ENCODE measurements around the gene PNPLA3.
"Not testable (repeated sequence)": the region's sequence is repeated elsewhere in the genome, so short reads cannot be mapped to it uniquely, and the experiment has no call there.

The PNPLA3 gene

DNA sequence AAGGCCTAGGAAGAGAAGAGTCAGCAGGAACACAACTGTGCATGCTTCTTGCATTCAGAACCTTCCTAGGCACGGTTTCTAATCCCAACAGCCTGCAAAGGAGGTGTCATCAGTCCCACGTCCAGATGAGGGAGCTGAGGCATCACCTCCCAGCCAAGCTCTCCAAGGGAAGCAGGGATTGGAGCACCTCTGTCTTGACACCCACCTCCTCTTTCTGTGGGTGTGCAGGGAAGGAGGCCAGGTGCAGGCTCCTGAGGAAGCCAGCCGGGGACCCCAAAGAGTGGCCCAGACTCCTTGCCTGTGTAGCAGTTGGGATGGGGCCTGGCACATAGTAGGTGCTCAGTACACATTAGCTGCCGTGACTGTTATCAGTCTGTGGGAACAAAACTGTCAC, 33.7 kb upstream of the PNPLA3 start:
- no peak for DNase-seq

DNA sequence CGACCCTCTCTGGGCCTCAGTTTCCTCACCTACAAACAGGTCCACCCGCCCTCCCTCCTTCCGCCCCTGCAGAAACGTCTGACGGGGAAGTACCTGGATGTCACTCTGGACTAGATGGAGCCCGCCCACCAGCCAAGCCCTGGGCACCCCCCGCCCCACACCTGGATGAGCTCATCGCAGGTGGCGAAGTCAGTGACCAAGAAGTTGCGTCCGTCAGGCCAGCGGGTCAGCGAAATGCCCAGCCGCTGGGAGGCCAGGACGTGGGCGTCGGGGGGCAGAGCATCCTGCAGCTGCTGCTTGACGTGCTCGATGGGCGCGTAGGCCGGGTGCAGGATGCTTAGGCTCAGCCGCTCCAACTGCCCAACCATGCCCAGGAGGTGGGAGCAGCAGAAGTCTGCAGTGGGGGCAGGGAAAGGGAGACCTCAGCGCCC, 32.7 kb upstream of the PNPLA3 start:
- DNase-seq, result no peak

DNA sequence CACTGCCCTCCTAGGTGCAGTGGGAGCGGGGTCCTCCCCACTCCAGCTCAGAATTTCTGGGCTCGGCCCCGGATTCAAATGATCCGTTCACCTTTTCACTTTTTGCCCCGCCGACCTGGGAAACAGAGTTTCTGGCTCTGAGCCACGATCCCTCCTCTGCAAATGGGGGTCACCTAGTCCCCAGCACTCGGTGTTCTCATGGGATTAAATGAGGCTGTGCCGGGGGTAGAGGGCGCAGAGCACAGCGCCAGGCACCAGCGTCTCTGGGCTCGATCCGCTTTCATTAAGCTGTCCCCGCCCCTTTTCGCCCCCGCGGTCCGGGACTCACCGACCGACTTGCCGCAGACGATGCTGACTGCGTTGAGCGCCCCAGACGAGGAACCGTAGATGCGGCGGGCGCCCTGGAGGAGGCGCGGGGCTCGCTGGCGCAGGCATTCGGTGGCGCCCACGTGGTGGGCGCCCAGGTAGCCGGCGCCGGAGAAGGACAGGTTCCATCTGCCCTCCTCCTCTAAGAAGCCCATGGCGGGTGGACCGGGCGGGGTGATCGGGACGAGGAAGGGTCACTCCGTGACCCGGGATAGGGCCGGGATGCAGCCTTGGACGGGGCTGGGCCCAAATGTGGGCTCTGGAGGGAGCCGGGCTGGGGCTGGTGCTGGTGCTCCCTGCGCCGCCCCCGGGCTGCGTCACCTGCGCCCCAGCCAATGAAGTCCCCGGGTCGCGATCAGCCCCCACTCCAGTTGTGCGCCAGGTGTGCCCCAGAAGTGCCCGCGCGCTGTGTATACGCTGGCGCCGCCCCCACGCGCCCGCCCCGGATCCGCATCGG, 32.0 kb upstream of the PNPLA3 start, which contains the start of gene PNPLA5:
PNPLA5 (minus strand) TSS at position 654 of the 823 bp plus-strand sequence; CDS start at position 521, 133 bp downstream.
- no peak for DNase-seq

DNA sequence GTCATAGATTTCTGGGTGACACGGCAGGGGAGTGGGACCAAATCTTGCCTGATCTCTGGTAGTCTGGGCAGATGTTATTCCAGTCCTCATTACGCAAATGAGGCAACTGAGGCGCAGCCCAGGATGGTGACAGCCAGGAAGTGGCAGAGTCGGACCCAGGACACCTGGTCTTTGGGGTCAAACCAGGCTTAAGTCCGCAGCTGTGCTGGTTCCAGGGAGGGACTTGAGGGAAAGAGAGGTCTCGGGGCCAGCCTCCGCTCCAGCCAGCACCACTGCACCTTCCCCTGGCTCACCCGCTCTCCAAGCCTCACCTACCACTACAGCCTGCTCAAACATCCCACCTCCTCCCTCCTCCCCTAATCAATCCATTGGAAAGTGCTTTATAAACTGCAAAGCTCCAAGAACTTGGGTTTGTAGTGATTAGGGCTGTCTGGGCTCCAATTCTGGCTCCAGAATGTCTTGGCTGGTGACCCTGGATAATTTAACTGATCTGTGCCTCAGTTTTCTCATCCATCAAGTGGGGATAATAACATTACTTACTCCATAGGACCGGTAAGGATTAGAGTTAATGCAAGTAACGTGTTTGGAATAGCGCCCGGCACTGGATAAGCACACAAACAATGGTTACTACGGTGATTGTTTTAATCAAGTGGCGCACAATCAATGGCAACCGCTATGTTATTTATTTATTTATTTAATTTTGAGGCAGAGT, 31.3 kb upstream of the PNPLA3 start:
- DNase-seq, result no peak

DNA sequence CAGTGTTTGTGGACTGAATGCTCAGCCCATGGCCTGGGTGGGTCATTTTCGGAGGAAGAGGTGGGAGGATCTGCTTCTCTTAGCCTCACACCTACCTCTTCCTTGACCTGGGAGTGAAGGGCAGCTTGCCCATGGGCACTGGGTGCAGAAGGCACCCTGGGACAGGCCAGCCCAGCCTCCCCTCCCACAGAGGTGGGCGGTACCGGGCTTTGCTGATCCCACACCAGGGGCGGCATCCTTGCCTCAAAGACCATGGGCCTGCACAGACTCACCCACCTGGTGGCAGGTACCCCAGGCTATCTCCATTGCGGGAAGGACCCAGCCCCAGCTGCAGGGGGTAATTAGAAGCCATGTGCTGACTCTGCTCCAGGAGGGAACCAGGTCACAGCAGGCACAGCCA, 30.3 kb upstream of the PNPLA3 start:
- no peak for DNase-seq

DNA sequence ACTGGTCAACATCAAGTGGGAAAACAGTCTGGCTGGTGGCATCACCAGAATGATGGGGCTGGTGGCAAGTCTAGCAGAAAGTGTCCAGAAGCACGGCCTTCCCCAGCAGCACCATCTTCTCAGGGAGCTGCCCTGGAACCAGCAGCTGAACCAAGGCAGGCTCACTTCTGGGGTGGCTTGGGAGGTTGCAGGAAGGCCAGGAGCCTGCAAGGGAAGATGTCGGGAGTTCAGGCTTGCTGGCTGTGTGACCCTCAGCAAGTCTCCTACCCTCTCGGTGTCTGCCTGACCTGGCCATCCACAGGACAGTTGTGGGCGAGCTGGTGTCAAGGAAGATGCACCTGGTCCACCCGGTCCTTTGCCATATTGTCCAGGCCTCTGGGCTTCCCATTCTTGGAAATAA, 29.5 kb upstream of the PNPLA3 start:
- no peak for DNase-seq

DNA sequence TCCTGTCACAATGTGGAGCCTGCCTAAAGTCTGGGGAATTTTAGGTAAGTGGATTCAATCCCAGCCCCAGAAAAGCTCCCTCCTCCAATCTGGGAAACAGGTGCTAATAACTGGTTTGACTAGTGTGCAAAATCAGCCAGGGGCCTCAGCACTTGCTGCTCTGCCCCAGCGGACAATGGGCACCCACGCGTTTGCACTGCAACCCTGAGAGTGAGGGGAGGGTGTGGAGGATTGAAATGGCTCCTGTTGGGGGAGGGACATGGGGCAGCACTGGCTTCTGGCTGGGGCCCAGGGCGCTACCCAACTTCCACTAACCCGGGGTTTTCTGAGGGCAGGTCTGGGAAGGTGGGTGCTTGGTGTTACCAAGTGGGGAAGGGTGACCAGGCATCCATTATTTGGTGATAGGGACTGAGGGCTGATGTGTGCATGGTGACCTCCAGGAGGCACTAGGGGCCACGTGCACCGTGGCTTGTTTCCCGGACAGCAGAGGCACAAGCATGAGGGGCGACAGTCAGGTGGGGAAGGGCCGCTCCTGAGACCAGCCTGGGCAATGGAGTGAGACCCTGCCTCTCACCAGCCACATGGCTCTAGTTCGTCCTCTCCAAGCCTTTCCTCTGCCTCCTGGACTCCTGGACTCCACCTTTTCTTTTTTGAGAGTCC, 27.5 kb upstream of the PNPLA3 start:
- no peak for DNase-seq

DNA sequence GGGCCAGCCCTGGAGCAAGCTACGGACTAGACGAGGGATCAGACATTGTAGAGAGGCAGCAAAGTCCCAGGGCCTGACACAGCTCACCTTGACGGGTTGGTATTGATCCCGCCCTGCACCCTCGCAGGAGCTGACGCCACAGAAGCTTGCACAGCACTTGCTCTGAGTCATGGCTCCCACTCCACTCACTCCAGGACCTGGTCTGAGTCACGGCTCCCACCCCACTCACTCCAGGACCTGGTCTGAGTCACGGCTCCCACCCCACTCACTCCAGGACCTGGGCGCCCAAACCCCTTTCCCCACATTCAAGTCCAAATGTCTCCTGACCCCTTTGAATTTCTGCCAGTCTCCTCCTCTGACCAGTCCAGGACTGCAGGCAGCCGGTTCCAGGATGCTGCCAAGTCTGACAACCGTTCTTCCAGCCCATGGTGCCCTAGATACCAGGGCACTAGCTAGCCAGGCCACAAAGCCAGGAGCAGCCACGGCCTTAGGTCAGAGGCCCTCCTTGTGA, 25.8 kb upstream of the PNPLA3 start:
- DNase-seq, result no peak

DNA sequence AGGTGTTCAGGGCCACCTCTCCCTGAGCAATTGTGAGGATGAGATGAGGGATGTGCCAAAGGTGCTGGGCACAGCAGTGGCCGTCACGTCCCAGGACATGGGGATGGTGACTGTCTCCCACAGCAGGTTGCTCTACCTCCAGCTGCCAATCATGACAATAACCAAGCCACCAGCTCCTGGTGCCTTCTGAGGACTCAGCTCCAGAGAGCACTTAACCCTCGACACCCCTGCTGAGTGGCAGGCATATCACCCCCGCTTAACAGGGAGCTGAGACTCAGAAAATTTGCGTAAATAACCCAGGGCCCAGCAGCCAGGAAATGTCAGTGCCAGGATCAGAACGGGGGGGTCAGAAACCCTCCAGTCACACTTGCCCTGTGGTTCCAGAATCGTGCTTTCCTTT, 23.4 kb upstream of the PNPLA3 start:
- no peak for DNase-seq

DNA sequence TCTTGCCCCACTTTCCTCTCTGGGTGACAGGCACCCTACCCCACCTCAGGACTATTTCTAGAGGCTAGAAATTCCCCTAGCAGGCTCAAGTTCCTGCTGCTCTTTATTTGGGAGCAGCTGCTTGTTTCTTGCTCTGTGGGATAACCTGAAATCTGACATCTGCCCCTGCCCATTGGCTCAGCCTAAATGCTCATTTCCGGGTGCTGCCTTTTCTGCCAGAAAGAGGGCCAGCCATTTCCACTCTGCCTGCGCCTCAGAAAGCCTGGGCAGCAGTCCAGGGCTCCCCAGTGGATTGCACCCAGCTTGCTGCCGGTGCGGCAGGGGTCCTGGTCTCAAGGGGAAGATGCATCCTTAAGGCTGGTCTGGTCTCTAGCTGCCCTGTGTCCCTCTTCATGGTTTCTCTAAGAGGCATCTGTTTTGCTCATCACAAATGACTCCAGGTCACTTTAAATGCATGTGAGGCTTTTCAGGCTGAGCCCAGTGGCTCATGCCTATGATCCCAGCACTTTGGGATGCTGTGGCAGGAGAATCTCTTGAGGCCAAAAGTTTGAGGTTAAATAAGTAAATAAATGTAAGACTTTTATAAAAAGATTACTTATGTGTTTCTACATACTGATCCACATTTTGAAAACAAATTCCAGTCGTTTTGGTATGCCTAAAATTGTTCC, 21.5 kb upstream of the PNPLA3 start:
- no peak for DNase-seq

DNA sequence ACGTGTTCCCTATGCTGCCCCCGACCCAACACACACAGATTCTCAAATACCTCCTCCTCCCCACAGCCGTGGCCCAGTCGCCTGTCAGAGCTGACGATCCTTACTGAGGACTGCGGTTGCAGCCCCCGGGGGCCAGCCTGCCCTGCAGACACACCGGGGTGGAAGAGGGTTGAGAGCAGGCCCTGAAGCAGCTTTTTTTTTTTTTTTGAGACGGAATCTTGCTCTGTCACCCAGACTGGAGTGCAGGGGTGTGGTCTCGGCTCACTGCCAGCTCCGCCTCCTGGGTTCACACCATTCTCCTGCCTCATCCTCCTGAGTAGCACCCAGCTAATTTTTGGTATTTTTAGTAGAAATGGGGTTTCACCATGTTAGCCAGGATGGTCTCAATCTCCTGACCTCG, 20.6 kb upstream of the PNPLA3 start:
- not testable (repeated sequence) for DNase-seq

DNA sequence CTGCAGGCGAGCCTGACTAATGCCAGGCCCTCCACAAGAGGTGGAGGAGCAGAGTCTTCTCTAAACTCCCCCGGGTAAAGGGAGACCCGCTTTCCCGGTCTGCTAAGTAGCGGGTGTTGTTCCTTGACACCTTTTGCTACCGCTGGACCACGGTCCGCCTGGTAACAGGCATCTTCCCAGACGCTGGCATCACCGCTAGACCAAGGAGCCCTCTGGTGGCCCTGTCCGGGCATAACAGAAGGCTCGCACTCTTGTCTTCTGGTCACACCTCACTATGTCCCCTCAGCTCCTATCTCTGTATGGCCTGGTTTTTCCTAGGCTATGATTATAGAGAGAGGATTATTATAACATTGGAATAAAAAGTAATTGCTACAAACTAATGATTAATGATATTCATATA, 19.2 kb upstream of the PNPLA3 start:
- peak; percentile 58 for DNase-seq

DNA sequence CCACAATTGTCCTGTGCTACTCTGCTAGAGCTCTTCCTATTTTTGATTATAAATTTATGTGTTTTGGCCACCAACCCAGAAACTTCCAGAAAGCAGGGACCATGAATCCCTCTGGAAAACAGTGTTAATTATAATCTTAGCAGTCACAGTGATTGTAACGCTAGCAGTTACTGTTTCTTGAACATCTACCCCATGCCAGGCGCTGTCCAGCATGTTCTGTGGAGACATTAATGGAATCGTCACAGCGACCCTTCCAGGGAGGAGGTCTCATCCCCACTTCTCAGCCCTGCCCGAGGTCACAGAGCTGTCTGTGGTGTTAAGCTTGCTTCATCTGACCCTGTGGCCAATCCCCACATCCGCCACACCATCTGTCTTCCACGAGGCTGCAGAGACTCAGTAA, 17.9 kb upstream of the PNPLA3 start:
- no peak for DNase-seq

DNA sequence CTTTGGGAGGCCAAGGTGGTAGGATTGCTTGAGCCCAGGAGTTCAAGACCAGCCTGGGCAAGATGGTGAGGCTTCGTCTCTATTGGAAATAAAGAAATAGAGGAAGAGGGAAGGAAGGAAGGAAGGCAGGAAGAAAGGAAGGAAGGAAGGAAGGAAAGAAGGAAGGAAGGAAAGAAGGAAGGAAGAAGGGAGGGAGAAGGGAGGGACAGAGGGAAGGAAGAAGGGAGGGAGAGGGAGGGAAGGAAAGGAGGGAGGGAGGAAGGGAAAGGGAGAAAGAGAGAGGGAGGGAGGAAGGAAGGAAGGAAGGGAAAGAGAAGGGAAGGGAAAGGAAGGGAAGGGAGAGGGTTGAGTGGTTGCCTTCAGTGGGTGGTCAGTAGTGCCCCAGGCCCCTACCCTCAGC, 13.9 kb upstream of the PNPLA3 start:
- DNase-seq, result no peak

DNA sequence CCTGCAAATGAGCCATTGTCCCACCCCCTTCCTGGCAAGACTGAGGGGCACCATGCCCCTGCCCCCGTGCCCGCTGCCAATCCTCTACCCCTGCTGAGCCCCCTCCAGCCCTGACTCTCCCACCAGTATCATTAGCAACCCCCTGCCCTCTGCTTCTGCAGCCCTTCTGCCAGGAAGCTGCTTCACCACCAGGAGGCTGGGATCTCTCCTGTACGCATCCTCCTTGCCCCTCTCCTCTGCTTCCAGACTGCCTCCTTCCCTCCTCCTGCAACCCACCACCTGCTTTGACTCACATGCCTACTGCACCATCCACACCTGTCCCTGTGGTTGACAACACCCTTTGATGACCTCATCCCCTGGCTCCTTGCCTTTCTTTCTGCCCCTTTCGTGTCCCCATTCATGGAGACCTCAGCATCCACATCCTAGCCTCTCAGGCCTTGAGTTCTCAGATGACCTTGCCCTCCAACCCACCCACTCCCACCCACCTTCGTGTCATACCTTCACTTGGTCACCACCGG, 13.4 kb upstream of the PNPLA3 start:
- DNase-seq, result no peak

DNA sequence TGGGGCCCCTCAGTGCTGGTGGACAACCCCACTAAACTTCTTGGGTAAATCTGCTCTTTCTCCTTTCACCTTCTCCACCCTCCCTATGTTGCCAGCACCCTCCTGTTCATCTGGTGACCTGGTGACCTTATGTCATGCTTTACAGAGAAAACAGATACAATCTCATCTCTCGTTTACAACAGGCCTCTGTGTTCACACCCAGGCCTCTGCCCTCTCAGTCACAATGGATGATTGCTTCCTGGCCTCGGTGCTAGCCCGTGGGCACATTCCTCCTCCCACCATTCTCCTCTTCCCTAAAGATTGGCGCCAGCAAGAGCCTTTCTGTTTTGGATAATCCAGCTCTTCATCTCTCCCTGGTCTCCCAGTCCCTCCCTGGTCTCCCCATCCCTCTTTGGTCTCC, 12.3 kb upstream of the PNPLA3 start:
- DNase-seq, result no peak

DNA sequence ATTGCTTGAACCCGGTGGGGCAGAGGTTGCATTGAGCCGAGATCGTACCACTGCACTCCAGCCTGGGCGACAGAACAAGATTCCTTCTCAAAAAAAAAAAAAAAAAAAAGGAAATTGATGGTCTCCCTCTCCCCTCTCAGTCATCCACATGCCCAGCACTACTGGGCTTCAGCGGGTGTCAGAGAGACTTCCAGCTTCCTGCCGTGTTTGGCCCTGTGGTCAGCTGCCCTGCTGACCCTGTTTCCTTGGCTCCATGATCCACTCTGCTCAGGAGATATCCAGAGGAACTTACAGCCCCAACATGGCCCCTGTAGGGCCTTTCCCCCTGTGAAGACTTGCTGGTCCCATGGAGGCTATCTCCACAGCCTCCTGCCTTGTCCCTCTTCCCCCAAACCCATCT, 6.1 kb upstream of the PNPLA3 start:
- no peak for DNase-seq

DNA sequence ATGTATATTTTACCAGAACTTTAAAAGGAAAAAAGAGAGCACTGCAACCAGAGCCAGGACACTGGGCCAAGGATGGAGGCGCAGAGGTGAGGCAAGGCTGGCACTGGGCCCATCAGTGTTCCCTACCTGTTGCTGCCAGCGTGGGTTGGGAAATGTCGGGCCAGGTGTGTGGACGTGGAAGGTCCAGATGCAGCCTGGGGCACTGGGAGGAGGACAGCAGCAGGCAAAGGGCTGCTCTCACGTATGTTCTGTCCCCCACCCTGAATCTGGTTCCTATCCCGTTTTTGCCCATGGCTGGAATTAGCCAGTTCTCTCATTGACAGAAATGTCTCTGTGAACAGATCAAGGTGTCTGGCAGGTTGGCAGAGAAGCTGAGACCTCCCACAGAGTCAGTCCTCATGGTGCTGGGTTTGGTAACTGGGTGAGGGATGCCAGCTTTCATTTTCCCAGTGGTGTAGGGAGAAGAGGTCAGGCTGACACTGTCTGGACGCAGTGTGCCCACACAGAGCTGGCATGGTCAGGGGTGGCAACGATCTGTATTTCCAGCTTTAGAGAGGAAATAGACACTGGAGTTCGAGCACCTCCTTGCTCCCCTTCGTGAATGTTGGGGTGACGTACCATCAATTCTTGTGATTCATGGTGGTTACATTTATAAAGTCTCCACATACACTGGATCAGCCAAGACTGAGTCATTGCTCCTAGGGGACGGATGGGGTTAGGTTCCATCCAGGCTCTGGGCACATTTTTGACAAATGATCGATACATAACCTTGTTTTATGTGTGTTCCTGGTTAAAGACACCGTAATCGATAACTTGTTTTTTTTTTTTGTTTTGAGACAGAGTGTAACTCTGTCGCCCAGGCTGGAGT, 4.3 kb upstream of the PNPLA3 start:
- no peak for DNase-seq

DNA sequence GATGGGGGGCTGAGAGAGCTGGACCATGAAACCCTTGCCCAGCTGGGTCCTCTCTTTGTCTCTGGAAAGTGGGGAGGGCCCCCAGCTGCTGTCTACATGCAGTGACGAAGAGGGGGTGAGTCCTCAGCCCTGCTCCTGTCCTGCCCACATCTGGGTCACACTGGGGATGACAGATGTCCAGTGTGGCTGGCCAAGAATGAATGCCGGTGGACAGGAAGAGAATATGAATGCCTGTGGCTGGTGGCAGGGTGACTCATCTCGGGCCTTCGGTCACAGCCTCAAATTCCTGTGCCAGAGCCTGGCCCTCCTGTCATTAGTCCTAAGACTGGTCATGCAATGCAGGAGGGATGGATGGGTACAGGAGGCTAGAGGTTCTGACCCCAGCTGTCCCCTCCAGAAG, 2.2 kb upstream of the PNPLA3 start:
- no peak for DNase-seq

DNA sequence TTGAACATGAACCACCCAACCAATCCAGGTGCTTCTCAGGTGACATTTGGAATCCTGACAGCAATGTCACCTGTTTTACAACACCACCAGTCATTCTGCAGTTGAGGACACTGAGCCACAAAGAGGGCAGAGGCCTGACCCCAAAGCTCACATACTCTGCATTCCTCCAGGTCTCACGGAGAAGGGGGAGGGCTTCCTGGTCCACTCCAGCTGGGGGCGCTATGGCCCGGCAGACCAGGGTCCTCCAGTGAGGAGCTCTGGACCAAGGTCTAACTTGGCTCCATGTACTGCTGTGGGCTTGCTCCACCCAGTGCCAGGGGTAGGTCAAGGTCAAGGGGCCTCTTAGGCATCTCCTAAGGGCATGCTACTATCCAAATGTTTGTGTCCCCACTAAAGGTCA, 1.5 kb upstream of the PNPLA3 start:
- DNase-seq, result no peak

DNA sequence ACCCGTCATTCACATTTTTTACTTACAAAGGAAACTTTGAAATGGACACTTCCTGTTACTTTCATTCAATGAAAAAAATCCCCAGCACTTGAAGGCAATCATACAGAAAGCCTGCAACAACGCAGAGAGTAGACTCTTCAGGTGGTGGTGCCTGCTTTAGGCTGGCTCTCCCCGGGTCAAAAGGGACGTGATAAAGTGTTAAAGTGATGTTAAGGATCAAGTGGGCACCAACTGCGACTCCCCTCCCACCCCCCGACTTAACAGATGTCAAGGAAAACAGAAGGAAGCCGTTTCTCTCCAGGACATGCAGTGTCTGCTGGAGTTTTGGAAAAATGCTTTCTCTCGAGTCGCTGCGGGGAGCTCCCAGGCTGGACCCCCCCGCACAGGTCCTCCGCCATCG, 414 bp upstream of the PNPLA3 start:
- DNase-seq, result peak; percentile 11

DNA sequence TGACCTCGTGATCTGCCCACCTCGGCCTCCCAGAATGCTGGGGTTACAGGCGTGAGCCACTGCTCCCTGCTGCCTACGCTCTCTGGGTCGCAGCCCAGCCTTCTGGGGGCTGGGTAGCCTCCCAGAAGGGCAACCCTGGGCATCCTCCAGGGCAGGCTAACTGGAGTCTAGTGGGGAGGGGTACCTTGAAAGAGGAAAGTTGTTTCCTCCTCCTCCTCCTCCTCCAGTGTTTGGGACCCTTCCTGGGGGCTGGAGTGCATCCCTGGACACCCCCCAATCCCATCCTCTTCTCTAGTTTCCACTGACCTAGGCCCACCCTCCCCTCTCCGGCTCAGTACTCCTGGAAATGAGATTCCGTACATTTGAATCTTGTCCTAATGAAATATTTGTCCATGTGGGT, 1.3 kb downstream of the PNPLA3 start:
- DNase-seq, result no peak

Data from CD4-positive, alpha-beta T cell treated with Interleukin-10 for 1 hour (primary cell).